Hair follicle dermal papilla cell (primary cell): Measurements from ENCODE around the gene TLK2. TPM values are rescaled to one million over a fixed set of nuclear protein-coding genes. Genes with fewer than 3 reads are reported as not detected.

Experiments used
- small RNA-seq: library from RNA; depleted of rRNA; stranded (forward); fragments of <200 nt; gene quantifications from one replicate; pipeline ENCODE3, GENCODE V24; 2012
- total RNA-seq: library from RNA; depleted of rRNA; stranded (reverse); fragments of >200 nt; gene quantifications from 2 replicates; pipeline ENCODE4 v1.2.3, GENCODE V29; 2012

TLK2 gene
- 52.0 and 82.9 TPM in 2 replicates for total RNA-seq

DNA sequence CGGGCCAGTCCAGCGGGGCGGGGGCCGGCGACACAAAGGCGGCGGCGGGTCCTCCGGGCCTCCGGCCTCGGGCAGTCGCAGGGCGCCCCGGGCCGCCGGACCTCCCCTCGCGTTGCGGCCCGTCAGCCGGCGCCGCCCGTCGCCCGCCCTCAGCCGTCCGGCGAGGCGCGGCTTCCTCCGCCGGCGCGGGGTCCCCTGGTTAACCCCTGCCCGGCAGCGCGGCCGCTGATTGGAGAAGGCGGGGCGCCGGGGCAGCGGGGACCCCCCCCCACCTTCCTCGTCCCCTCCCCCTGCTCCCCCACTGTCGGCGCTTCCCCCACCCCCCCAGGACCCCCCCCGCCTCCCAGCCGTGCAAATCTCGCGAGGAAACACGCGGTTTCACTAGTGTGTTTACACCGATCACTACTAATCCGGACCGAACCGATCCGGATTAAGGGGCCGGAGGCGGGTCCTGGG, at the start of gene TLK2:
Gene TLK2, plus strand, starts transcription at position 402 of the 456 bp plus-strand sequence. CDS start 2,301 bp downstream, outside the sequence.

DNA sequence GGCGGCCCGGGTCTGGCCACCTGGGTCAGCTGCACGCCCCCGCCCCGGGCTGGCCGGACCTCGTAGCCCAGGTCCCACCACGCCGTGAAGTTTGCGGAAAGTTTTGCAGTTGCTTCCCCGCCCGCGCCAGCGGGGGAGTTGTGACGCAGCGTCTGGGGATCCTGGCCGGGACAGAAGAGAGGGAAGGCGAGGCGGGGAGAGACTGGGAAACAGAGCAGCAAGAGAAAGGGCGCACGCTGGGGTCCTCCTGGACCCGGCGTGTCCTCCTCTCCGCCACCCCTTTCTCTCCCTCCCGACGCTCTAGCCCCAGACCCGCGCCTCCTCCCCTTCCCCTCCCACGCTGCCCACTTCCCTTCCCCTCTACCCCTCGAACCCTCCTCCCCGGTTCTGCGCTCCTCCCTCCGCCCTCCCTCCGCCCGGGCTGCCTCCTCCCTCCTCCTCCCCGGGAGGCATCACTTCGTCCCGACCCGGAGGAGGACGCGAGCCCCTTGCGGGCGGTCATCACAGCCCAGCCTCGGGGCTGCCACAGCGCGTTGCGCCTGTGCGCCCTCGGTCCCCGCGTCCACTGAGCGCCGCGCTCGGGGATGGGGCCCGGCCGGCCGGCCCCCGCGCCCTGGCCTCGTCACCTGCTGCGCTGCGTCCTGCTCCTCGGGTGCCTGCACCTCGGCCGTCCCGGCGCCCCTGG, 148.7 kb downstream of the TLK2 start, which contains the start of gene MRC2:
Gene MRC2, plus strand, starts transcription at position 452 of the 685 bp plus-strand sequence. Its CDS starts 133 bp downstream, at position 585.

Small RNA genes within 50 kb of the gene (small RNA-seq; reads per million reads assigned to genes)
- gene RF00019, result not detected

Other genes with a start within 250 kb of the TLK2 start
- gene EFCAB3, start 98.3 kb upstream of the TLK2 start, total RNA-seq, result not detected in 2 replicates
- gene METTL2A, start 54.9 kb upstream of the TLK2 start, total RNA-seq, result 18.8 and 19.6 TPM in 2 replicates
- 285 and 465 TPM in 2 replicates for gene MRC2, start 148.8 kb downstream of the TLK2 start, total RNA-seq